AG10803 (cell line): ENCODE measurements around the gene WDR43.

Experiments
- DNase-seq: peaks from one replicate; pipeline ENCODE4 v3.0.0; 2010; ENCODE audit warnings: low read depth
- H3K4me3 ChIP-seq: 2 replicates; pipeline ENCODE4 v1.5.1; 2011; ENCODE audit warnings: mild to moderate bottlenecking, low read length, control low read depth
- CTCF ChIP-seq: conservative IDR thresholded peaks from 2 replicates; pipeline ENCODE4 v1.5.1; 2011; ENCODE audit warnings: mild to moderate bottlenecking, low read length, control low read depth, inconsistent platforms

Gene WDR43

GRCh38 chr2:28930205-28930604 is 35.7 kb downstream of the WDR43 start:
- no peak for TF ChIP-seq CTCF
- H3K4me3 ChIP-seq, result no peak overlapping the region
- DNase-seq, result no peak

- no peak for DNase-seq
- no peak for TF ChIP-seq CTCF
- H3K4me3 ChIP-seq, result no peak overlapping the region
Observed at GRCh38 chr2:28934769-28935168, 40.3 kb downstream of the WDR43 start.

DNA sequence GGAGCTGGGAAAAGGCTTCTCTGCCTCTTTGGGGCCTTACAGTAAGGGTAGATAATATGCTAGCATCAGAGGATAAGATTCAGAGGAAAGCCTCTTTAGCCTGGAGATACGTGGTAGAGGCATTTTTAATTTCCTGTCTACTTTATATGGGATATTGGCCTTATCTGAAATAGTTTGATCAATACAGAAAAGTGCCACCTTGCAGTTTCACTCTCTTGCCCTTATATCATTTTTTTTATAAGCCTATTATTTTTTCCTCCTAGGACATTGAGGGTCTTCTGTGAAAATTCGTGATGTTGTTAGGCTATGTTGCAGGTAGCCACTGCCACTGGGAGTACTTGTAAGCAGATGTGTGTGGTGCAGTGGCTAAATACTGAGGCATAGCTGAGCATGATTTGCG is 46.5 kb downstream of the WDR43 start:
- DNase-seq, result no peak
- TF ChIP-seq CTCF, result no peak
- no peak overlapping the region for H3K4me3 ChIP-seq

GRCh38 chr2:28944535-28945248 is 50.2 kb downstream of the WDR43 start:
- TF ChIP-seq CTCF, result no peak
- no peak overlapping the region for H3K4me3 ChIP-seq
- DNase-seq, result no peak

GRCh38 chr2:28948160-28948559 is 53.7 kb downstream of the WDR43 start:
- no peak for TF ChIP-seq CTCF
- H3K4me3 ChIP-seq, result no peak overlapping the region
- no peak for DNase-seq

DNA sequence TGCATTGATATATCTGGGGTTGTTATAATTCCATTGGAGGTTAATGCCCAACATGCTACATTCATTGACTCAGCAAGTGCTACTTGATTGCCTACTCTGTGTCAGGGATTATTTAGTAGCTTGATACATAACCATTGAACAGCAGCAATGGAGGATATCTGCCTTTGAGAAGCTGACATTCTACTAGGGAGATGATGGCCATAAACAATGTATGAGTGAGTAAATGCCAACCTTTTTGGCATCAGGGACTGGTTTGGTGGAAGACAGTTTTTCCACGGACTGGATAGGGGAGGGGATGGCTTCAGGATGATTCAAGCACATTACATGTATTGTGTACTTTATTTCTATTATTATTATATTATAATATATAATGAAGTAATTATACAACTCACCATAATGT is 54.7 kb downstream of the WDR43 start:
- no peak for DNase-seq
- H3K4me3 ChIP-seq, result no peak overlapping the region
- no peak for TF ChIP-seq CTCF

DNA sequence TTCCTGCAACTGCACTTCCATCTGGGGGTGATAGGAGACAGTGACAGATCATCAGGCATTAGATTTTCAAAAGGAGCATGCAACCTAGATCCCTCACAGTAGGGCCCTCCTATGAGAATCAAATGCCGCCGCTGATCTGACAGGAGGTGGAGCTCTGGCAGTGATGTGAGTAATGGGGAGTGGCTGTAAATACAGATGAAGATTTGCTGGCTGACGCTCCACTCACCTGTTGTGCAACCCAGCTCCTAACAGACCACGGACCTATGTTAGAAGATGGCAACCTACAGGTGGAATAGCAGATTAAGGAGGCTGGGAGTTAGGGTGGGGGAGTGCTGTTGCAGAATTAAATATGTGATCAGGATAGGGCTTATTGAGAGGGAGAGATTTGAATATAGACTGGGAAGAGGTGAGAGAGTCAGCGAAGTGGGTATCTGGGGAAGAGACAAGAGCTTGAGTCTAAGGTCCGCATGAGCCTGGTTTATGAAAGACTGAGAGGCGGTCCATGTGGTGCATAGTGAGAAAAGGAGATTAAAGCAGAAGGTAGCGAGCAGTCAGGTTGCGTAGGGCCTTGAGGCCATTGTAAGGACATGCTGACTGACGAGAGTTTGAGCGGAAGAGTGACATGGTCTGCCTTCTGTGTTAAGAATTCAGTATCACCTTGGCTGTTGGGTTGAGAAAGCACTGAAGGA is 55.3 kb downstream of the WDR43 start:
- no peak for DNase-seq
- no peak for TF ChIP-seq CTCF
- H3K4me3 ChIP-seq, result no peak overlapping the region
